ENCODE measurements around the gene USP37. TPM values are rescaled to one million over a fixed set of nuclear protein-coding genes. Genes with fewer than 3 reads are reported as not detected.

The USP37 gene
- total RNA-seq, 1 donor from 2014 or later, result 25.5 TPM

DNA sequence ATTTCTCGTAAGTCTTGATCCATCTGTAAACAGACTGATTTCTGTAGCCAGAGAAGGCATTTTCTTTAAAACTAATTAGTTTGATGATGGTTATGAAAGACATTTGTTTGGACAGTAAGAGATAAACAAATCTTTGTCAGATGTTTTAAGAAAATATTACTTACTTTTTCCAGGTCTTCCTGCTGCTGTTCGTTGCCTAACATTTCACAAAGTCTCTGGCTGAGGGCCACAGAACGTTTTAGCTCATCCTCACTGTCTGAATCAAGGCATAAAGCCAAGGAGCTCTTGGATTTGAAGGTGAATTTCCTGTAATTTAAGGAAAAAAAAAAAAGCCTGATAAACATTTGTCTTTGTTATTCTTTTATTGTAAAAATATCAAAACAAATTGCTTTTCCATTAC lies 91.5 kb downstream of the USP37 start:
- TF ChIP-seq, protein P1, sequence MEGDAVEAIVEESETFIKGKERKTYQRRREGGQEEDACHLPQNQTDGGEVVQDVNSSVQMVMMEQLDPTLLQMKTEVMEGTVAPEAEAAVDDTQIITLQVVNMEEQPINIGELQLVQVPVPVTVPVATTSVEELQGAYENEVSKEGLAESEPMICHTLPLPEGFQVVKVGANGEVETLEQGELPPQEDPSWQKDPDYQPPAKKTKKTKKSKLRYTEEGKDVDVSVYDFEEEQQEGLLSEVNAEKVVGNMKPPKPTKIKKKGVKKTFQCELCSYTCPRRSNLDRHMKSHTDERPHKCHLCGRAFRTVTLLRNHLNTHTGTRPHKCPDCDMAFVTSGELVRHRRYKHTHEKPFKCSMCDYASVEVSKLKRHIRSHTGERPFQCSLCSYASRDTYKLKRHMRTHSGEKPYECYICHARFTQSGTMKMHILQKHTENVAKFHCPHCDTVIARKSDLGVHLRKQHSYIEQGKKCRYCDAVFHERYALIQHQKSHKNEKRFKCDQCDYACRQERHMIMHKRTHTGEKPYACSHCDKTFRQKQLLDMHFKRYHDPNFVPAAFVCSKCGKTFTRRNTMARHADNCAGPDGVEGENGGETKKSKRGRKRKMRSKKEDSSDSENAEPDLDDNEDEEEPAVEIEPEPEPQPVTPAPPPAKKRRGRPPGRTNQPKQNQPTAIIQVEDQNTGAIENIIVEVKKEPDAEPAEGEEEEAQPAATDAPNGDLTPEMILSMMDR (IDR thresholded peaks at IDR 0.05; ENCODE audit: unreplicated experiment), result no peak
- H3K9me3 Mint-ChIP-seq (ENCODE audit: low read depth), result no peaks in the 10 kb centered on the region
- no peak overlapping the region for H3K27ac Mint-ChIP-seq
- H3K4me3 Mint-ChIP-seq (ENCODE audit: low read depth), result no peak overlapping the region
- no peaks in the 10 kb centered on the region for H3K27me3 Mint-ChIP-seq
- H3K36me3 Mint-ChIP-seq (ENCODE audit: insufficient read depth), result peaks cover 6% of the 10 kb centered on the region
- no peaks in the 10 kb centered on the region for H3K4me1 Mint-ChIP-seq (ENCODE audit: low read depth)
- no peak for DNase-seq (ENCODE audit: low spot score, unreplicated experiment)

DNA sequence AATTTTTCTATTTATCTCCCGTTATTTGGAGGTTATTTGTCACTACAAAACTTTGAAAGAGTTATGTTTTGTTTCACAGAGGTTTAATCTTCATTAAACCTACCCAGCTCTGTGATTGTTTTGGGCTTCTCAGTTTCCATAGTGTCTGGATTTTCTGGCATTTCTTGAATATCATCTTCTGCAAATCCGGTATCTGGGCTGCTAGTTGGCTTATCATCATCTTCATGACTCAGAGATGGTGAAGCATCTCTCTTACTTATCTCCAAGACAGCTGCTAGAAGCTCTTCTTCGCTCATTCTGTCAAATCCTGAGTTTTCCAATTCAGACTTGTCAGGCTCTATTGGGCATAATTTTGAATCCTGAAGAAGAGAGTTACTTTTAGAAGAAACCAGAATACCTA lies 93.6 kb downstream of the USP37 start:
- no peaks in the 10 kb centered on the region for H3K9me3 Mint-ChIP-seq (ENCODE audit: low read depth)
- no peak for DNase-seq (ENCODE audit: low spot score, unreplicated experiment)
- H3K36me3 Mint-ChIP-seq (ENCODE audit: insufficient read depth), result peaks cover 4% of the 10 kb centered on the region
- H3K4me1 Mint-ChIP-seq (ENCODE audit: low read depth), result no peaks in the 10 kb centered on the region
- no peak overlapping the region for H3K4me3 Mint-ChIP-seq (ENCODE audit: low read depth)
- TF ChIP-seq, protein P1 (IDR thresholded peaks at IDR 0.05; ENCODE audit: unreplicated experiment), result no peak
- H3K27me3 Mint-ChIP-seq, result no peaks in the 10 kb centered on the region
- no peak overlapping the region for H3K27ac Mint-ChIP-seq

DNA sequence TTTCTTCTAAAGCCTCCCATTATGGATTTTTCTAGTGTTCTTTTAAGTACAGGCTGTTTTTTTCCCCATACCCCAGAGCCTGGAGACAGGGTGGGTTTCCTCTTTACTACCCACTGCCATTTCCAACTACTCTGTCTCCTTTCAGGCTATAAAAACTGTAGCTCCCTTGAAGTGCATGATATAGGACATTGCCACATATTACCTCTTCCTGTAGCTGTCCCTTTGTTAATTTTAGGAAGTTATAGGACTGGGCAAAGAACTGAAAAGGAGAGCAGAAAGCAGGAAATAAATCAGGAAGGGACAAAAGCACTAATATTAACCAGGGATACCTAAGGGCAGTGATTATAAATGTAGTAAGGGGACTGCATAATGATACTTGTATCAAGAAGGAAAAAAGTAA lies 95.2 kb downstream of the USP37 start:
- no peaks in the 10 kb centered on the region for H3K9me3 Mint-ChIP-seq (ENCODE audit: low read depth)
- TF ChIP-seq, protein P1 (IDR thresholded peaks at IDR 0.05; ENCODE audit: unreplicated experiment), result no peak
- no peaks in the 10 kb centered on the region for H3K4me1 Mint-ChIP-seq (ENCODE audit: low read depth)
- DNase-seq (ENCODE audit: low spot score, unreplicated experiment), result no peak
- H3K27me3 Mint-ChIP-seq, result no peaks in the 10 kb centered on the region
- H3K27ac Mint-ChIP-seq, result no peak overlapping the region
- H3K4me3 Mint-ChIP-seq (ENCODE audit: low read depth), result no peak overlapping the region
- peaks cover 6% of the 10 kb centered on the region for H3K36me3 Mint-ChIP-seq (ENCODE audit: insufficient read depth)

DNA sequence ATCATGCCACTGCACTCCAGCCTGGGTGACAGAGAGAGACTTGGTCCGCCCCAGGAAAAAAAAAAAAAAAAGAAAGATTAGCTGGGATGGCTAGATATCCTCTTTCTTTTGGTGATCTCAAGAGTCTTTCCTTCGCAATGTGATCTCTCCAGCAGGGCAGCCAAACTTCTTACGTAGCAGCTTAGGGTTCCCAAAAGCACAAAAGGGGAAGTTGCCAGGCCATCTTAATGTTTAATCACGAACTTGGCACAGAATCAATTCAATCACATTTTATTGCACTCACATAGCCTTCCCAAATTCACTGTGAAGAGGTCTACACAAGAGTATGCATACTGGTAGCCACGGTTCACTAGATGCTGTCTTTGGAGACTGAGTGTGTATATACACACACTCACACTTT lies 96.2 kb downstream of the USP37 start:
- H3K36me3 Mint-ChIP-seq (ENCODE audit: insufficient read depth), result peaks cover 6% of the 10 kb centered on the region
- no peak for DNase-seq (ENCODE audit: low spot score, unreplicated experiment)

DNA sequence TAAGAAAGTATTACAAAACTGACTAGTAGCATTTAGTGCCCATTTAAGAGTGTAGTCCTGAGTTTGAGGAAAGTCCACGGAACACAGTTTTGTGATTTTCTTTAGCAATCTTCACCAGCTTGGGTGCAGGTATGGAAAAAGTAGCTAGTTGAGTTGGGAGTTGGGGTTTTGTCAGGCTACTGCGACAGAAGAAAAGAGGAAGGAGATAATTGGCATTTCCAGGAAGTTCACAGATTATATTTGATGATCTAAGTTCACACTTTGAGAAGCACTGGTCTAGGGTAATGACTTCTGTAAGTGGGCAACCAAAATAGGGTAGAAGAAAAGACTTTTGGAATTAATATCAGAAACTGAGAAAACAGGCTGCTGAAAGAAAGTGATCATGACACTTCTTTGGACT lies 97.1 kb downstream of the USP37 start:
- no peaks in the 10 kb centered on the region for H3K27me3 Mint-ChIP-seq
- DNase-seq (ENCODE audit: low spot score, unreplicated experiment), result no peak
- H3K9me3 Mint-ChIP-seq (ENCODE audit: low read depth), result no peaks in the 10 kb centered on the region
- TF ChIP-seq, protein P1 (IDR thresholded peaks at IDR 0.05; ENCODE audit: unreplicated experiment), result no peak
- H3K27ac Mint-ChIP-seq, result no peak overlapping the region
- peaks cover 6% of the 10 kb centered on the region for H3K36me3 Mint-ChIP-seq (ENCODE audit: insufficient read depth)
- no peaks in the 10 kb centered on the region for H3K4me1 Mint-ChIP-seq (ENCODE audit: low read depth)
- no peak overlapping the region for H3K4me3 Mint-ChIP-seq (ENCODE audit: low read depth)

More for the DNA sequence above, 96.2 kb downstream of the USP37 start:
- H3K9me3 Mint-ChIP-seq (ENCODE audit: low read depth), result no peaks in the 10 kb centered on the region
- no peak overlapping the region for H3K4me3 Mint-ChIP-seq (ENCODE audit: low read depth)
- no peaks in the 10 kb centered on the region for H3K27me3 Mint-ChIP-seq
- no peak overlapping the region for H3K27ac Mint-ChIP-seq
- TF ChIP-seq, protein P1 (IDR thresholded peaks at IDR 0.05; ENCODE audit: unreplicated experiment), result no peak
- no peaks in the 10 kb centered on the region for H3K4me1 Mint-ChIP-seq (ENCODE audit: low read depth)

Measured in progenitor cell of endocrine pancreas (in vitro differentiated cells).